ENCODE results near the gene GBF1.

GBF1 gene

GRCh38 chr10:102245082-102245931 is at the start of gene GBF1:
GBF1 (plus strand) TSS chr10:102245532; CDS start chr10:102258939, 13,407 bp downstream.
- in situ Hi-C loops (cut with HindIII; ENCODE audit: low sequenced_read_pairs) = no loop called here
- H3K4me3 ChIP-seq (ENCODE audit: low read depth, low read length) = peak within 1 kb of the TSS; percentile 98
- no peak for TF ChIP-seq CTCF (IDR thresholded peaks at IDR 0.05; ENCODE audit: low read depth, low read length, missing control alignments)
- peak; percentile 100 for DNase-seq (ENCODE audit: low read depth)

- TF ChIP-seq CTCF (IDR thresholded peaks at IDR 0.05; ENCODE audit: low read depth, low read length, missing control alignments) = no peak
- no peak for DNase-seq (ENCODE audit: low read depth)
- H3K4me3 ChIP-seq (ENCODE audit: low read depth, low read length) = no peak overlapping the region
- in situ Hi-C loops (cut with HindIII; ENCODE audit: low sequenced_read_pairs) = no loop called here
Measured at GRCh38 chr10:102196893-102197292, 48.4 kb upstream of the GBF1 start.

GRCh38 chr10:102198027-102198426 is 47.3 kb upstream of the GBF1 start:
- in situ Hi-C loops (cut with HindIII; ENCODE audit: low sequenced_read_pairs) = no loop called here

GRCh38 chr10:102200751-102201640 is 44.3 kb upstream of the GBF1 start:
- no peak for TF ChIP-seq CTCF (IDR thresholded peaks at IDR 0.05; ENCODE audit: low read depth, low read length, missing control alignments)
- no peak overlapping the region for H3K4me3 ChIP-seq (ENCODE audit: low read depth, low read length)
- in situ Hi-C loops (cut with HindIII; ENCODE audit: low sequenced_read_pairs) = no loop called here
- no peak for DNase-seq (ENCODE audit: low read depth)

More at GRCh38 chr10:102198027-102198426, 47.3 kb upstream of the GBF1 start:
- no peak for TF ChIP-seq CTCF (IDR thresholded peaks at IDR 0.05; ENCODE audit: low read depth, low read length, missing control alignments)
- no peak overlapping the region for H3K4me3 ChIP-seq (ENCODE audit: low read depth, low read length)
- DNase-seq (ENCODE audit: low read depth) = no peak

- in situ Hi-C loops (cut with HindIII; ENCODE audit: low sequenced_read_pairs) = no loop called here
- no peak overlapping the region for H3K4me3 ChIP-seq (ENCODE audit: low read depth, low read length)
- TF ChIP-seq CTCF (IDR thresholded peaks at IDR 0.05; ENCODE audit: low read depth, low read length, missing control alignments) = no peak
- DNase-seq (ENCODE audit: low read depth) = no peak
Measured at GRCh38 chr10:102202386-102202785, 42.9 kb upstream of the GBF1 start.

GRCh38 chr10:102208311-102209035 is 36.9 kb upstream of the GBF1 start:
- in situ Hi-C loops (cut with HindIII; ENCODE audit: low sequenced_read_pairs) = no loop called here
- no peak for TF ChIP-seq CTCF (IDR thresholded peaks at IDR 0.05; ENCODE audit: low read depth, low read length, missing control alignments)
- DNase-seq (ENCODE audit: low read depth) = no peak
- H3K4me3 ChIP-seq (ENCODE audit: low read depth, low read length) = no peak overlapping the region
